Measurements from ENCODE around the gene ARHGEF4.
"Not testable (repeated sequence)": the region's sequence is repeated elsewhere in the genome, so short reads cannot be mapped to it uniquely, and the experiment has no call there.

Gene ARHGEF4

DNA sequence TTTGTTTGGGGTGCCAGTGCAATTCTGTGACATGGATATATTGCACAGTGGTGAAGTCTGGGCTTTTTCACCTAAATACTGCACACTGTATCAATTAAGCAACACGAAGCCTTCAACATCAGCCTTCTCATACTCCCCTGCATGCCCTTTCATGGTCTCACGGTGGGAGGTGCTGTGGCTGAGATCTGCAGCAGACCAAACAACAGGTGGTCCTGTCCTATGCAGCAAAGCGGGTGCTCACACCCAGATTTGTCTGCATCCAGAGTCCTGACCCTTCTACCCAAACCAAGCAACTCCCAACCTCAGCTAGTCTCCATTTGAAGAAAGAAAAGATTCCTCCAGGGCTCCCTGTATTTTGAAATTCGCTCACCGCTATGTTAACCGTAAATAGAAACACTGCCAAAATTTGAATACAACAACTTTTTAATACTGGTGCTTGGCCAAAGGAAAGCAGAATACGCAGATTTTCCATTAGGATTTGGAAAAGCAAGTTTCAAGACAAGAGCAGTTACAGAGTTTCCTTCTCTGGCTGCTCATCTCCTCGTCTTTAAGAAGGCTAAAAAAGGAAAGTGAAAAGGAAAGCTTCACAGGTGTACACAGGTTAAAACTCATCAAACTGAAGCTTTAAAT is 221.6 kb downstream of the ARHGEF4 start:
- no peak overlapping the region for H3K4me3 Mint-ChIP-seq
- intact Hi-C loops (cut with micrococcal nuclease): no loop called here
- no peaks in the 10 kb centered on the region for H3K4me1 Mint-ChIP-seq (ENCODE audit: low read depth)
- H3K36me3 Mint-ChIP-seq (ENCODE audit: low read depth): peaks cover 96% of the 10 kb centered on the region
- no peaks in the 10 kb centered on the region for H3K9me3 Mint-ChIP-seq
- no peaks in the 10 kb centered on the region for H3K27me3 Mint-ChIP-seq
- H3K27ac Mint-ChIP-seq: no peak overlapping the region

GRCh38 chr2:131058920-131059319 is 222.2 kb downstream of the ARHGEF4 start:
- Mint-ChIP-seq H3K36me3 (ENCODE audit: low read depth) (peaks cover 96% of the 10 kb centered on the region), H3K4me3 (no peak overlapping the region), H3K27ac (no peak overlapping the region), H3K27me3 (no peaks in the 10 kb centered on the region), H3K9me3 (no peaks in the 10 kb centered on the region), H3K4me1 (ENCODE audit: low read depth) (no peaks in the 10 kb centered on the region)
- intact Hi-C loops (cut with micrococcal nuclease): no loop called here

GRCh38 chr2:131063501-131064283 is 227.0 kb downstream of the ARHGEF4 start:
- Mint-ChIP-seq H3K27ac (no peak overlapping the region), H3K36me3 (ENCODE audit: low read depth) (peaks cover 97% of the 10 kb centered on the region), H3K27me3 (no peaks in the 10 kb centered on the region), H3K4me1 (ENCODE audit: low read depth) (no peaks in the 10 kb centered on the region), H3K4me3 (no peak overlapping the region), H3K9me3 (no peaks in the 10 kb centered on the region)
- intact Hi-C loops (cut with micrococcal nuclease): no loop called here

- H3K4me1 Mint-ChIP-seq (ENCODE audit: low read depth): no peaks in the 10 kb centered on the region
- H3K27ac Mint-ChIP-seq: no peak overlapping the region
- H3K27me3 Mint-ChIP-seq: no peaks in the 10 kb centered on the region
- H3K4me3 Mint-ChIP-seq: no peak overlapping the region
- intact Hi-C loops (cut with micrococcal nuclease): no loop called here
- no peaks in the 10 kb centered on the region for H3K9me3 Mint-ChIP-seq
- peaks cover 97% of the 10 kb centered on the region for H3K36me3 Mint-ChIP-seq (ENCODE audit: low read depth)
Measured at GRCh38 chr2:131064589-131065512, 228.1 kb downstream of the ARHGEF4 start.

- intact Hi-C loops (cut with micrococcal nuclease): no loop called here
- no peaks in the 10 kb centered on the region for H3K4me1 Mint-ChIP-seq (ENCODE audit: low read depth)
- H3K27me3 Mint-ChIP-seq: no peaks in the 10 kb centered on the region
- peaks cover 96% of the 10 kb centered on the region for H3K36me3 Mint-ChIP-seq (ENCODE audit: low read depth)
- no peak overlapping the region for H3K27ac Mint-ChIP-seq
- H3K9me3 Mint-ChIP-seq: no peaks in the 10 kb centered on the region
- H3K4me3 Mint-ChIP-seq: no peak overlapping the region
Measured at GRCh38 chr2:131067465-131068125, 230.9 kb downstream of the ARHGEF4 start.

DNA sequence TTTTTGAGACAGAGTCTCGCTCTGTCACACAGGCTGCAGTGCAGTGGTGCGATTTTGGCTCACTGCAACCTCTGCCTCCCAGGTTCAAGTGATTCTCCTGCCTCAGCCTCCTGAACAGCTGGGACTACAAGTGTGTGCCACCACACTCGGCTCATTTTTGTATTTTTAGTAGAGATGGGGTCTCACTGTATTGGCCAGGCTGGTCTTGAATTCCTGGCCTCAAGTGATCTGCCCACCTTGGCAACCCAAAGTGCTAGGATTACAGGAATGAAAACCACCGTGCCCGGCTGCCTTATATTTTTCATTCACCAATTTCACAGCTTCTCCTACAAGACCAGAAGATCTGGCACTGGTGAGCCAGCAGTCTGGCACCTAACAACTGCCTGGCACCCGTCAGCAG is 231.5 kb downstream of the ARHGEF4 start:
- H3K27me3 Mint-ChIP-seq; H3K4me1 Mint-ChIP-seq (ENCODE audit: low read depth); H3K4me3 Mint-ChIP-seq; intact Hi-C loops (cut with micrococcal nuclease); H3K9me3 Mint-ChIP-seq; H3K27ac Mint-ChIP-seq: not testable (repeated sequence)
- peaks cover 98% of the 10 kb centered on the region for H3K36me3 Mint-ChIP-seq (ENCODE audit: low read depth)

DNA sequence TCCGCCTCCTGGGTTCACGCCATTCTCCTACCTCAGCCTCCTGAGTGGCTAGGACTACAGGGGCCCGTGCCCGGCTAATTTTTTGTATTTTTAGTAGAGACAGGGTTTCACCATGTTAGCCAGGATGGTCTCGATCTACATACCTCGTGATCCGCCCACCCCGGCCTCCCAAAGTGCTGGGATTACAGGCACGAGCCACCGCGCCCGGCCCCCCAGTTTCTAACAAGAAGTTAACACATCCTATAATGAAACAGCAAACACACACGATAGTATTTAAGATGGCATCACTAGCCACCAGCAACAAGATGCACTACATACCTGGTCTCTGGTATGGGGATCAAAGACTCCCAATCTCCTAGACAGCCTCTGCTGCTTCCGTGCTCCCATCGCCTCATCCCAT is 238.9 kb downstream of the ARHGEF4 start:
- H3K9me3 Mint-ChIP-seq; intact Hi-C loops (cut with micrococcal nuclease); H3K27me3 Mint-ChIP-seq; H3K4me1 Mint-ChIP-seq (ENCODE audit: low read depth); H3K4me3 Mint-ChIP-seq; H3K27ac Mint-ChIP-seq: not testable (repeated sequence)
- peaks cover 99% of the 10 kb centered on the region for H3K36me3 Mint-ChIP-seq (ENCODE audit: low read depth)

DNA sequence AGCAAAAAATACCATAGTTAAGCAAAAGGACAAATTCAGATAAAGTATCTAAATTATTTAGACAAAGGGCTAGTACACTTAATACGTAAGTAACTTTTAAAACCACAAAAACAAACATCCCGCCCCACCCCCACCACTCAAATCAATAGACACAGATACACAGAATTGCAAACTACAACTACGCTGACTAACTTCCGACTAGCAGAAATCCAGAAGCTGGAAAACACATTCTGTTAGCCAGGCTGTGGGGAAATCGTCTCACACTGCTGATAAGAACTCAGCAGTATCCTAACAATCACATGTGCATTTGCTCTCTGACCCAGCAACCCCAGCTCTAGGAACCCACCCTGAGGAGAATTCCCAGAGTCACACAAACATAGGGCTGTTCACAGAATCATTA is 240.0 kb downstream of the ARHGEF4 start:
- Mint-ChIP-seq H3K27ac (no peak overlapping the region), H3K4me1 (ENCODE audit: low read depth) (peaks cover 8% of the 10 kb centered on the region), H3K4me3 (no peak overlapping the region), H3K9me3 (no peaks in the 10 kb centered on the region), H3K27me3 (no peaks in the 10 kb centered on the region), H3K36me3 (ENCODE audit: low read depth) (peaks cover 100% of the 10 kb centered on the region)
- intact Hi-C loops (cut with micrococcal nuclease): no loop called here

GRCh38 chr2:131077182-131077846 is 240.6 kb downstream of the ARHGEF4 start:
- no peaks in the 10 kb centered on the region for H3K27me3 Mint-ChIP-seq
- H3K36me3 Mint-ChIP-seq (ENCODE audit: low read depth): peaks cover 100% of the 10 kb centered on the region
- peaks cover 8% of the 10 kb centered on the region for H3K4me1 Mint-ChIP-seq (ENCODE audit: low read depth)
- intact Hi-C loops (cut with micrococcal nuclease): no loop called here
- no peaks in the 10 kb centered on the region for H3K9me3 Mint-ChIP-seq
- H3K27ac Mint-ChIP-seq: no peak overlapping the region
- H3K4me3 Mint-ChIP-seq: no peak overlapping the region

- Mint-ChIP-seq H3K27me3 (no peaks in the 10 kb centered on the region), H3K27ac (peak overlapping the region; percentile 3), H3K4me3 (no peak overlapping the region), H3K36me3 (ENCODE audit: low read depth) (peaks cover 100% of the 10 kb centered on the region), H3K9me3 (no peaks in the 10 kb centered on the region), H3K4me1 (ENCODE audit: low read depth) (peaks cover 8% of the 10 kb centered on the region)
- intact Hi-C loops (cut with micrococcal nuclease): no loop called here
Measured at GRCh38 chr2:131077966-131078365, 241.3 kb downstream of the ARHGEF4 start.

DNA sequence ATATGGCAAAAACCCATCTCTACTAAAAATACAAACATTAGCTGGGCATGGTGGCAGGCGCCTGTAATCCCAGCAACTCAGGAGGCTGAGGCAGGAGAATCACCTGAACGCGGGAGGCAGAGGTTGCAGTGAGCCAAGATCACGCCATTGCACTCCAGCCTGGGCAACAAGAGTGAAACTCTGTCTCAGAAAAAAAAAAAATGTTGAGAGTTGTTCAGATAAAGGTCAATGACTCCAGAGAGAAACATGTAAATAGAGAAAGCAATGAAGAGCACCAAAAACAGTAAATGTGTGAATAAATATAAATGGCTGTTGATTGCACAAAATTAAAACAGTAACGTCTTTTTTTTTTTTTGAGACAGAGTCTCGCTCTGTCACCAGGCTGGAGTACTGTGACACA is 243.2 kb downstream of the ARHGEF4 start:
- intact Hi-C loops (cut with micrococcal nuclease); H3K27ac Mint-ChIP-seq; H3K27me3 Mint-ChIP-seq; H3K4me1 Mint-ChIP-seq (ENCODE audit: low read depth); H3K4me3 Mint-ChIP-seq; H3K9me3 Mint-ChIP-seq: not testable (repeated sequence)
- peaks cover 92% of the 10 kb centered on the region for H3K36me3 Mint-ChIP-seq (ENCODE audit: low read depth)

- no peak overlapping the region for H3K4me3 Mint-ChIP-seq
- H3K27me3 Mint-ChIP-seq: no peaks in the 10 kb centered on the region
- no peaks in the 10 kb centered on the region for H3K9me3 Mint-ChIP-seq
- intact Hi-C loops (cut with micrococcal nuclease): no loop called here
- peaks cover 19% of the 10 kb centered on the region for H3K4me1 Mint-ChIP-seq (ENCODE audit: low read depth)
- H3K27ac Mint-ChIP-seq: no peak overlapping the region
- H3K36me3 Mint-ChIP-seq (ENCODE audit: low read depth): peaks cover 92% of the 10 kb centered on the region
Measured at GRCh38 chr2:131081190-131081589, 244.5 kb downstream of the ARHGEF4 start.

- Mint-ChIP-seq H3K27me3 (no peaks in the 10 kb centered on the region), H3K27ac (no peak overlapping the region), H3K4me1 (ENCODE audit: low read depth) (peaks cover 12% of the 10 kb centered on the region), H3K9me3 (no peaks in the 10 kb centered on the region), H3K4me3 (no peak overlapping the region), H3K36me3 (ENCODE audit: low read depth) (peaks cover 88% of the 10 kb centered on the region)
- intact Hi-C loops (cut with micrococcal nuclease): no loop called here
Measured at GRCh38 chr2:131085646-131086045, 248.9 kb downstream of the ARHGEF4 start.

Data from dendritic cell treated with granulocyte-macrophage colony-stimulating factor and Interleukin-4, amounts not matched to agents 40 ng/mL and 50 ng/mL, for 4 days (primary cell).